Measurements from ENCODE around the gene FSHR. TPM values are rescaled to one million over a fixed set of nuclear protein-coding genes. Genes with fewer than 3 reads are reported as not detected.

FSHR gene
- polyA plus RNA-seq, 1 donor (not counting 4 experiments of a cell fraction or from before 2014, with no cell fraction given) = not detected

GRCh38 chr2:49174750-49175149 lies 20.4 kb upstream of the FSHR start:
- FAIRE-seq = no peak
- H3K27me3 ChIP-seq (ENCODE audit: control insufficient read depth, extremely low read depth, insufficient read depth, low read length) = no peaks in the 10 kb centered on the region
- no peak overlapping the region for H2AFZ ChIP-seq (ENCODE audit: control insufficient read depth, low read length)
- no peak for TF ChIP-seq CTCF (optimal IDR thresholded peaks at IDR 0.05 in 1 of 3, IDR thresholded peaks at IDR 0.05 in 1 of 3, conservative IDR thresholded peaks at IDR 0.05 in 1 of 3; ENCODE audit: extremely low read depth in 1 of 3, insufficient read depth in 2 of 3, low read length in 3 of 3)
- no peak for TF ChIP-seq EZH2 (IDR thresholded peaks at IDR 0.05; ENCODE audit: low read length)
- dilution Hi-C loops (cut with MboI; ENCODE audit: extremely low pct_ligation_motif_present, low sequenced_read_pairs) = no loop called here
- H3K9me1 ChIP-seq (ENCODE audit: control insufficient read depth, extremely low read depth, insufficient read depth, low read length) = no peaks in the 10 kb centered on the region
- no peaks in the 10 kb centered on the region for H3K79me2 ChIP-seq (ENCODE audit: control insufficient read depth, insufficient read depth, low read length)
- no peaks in the 10 kb centered on the region for H3K36me3 ChIP-seq (ENCODE audit: control insufficient read depth in 2 of 2, extremely low read depth in 1 of 2, insufficient read depth in 2 of 2, low read length in 2 of 2)
- no peaks in the 10 kb centered on the region for H3K4me1 ChIP-seq (ENCODE audit: control insufficient read depth, extremely low read depth, insufficient read depth, low read length)
- H4K20me1 ChIP-seq (ENCODE audit: control insufficient read depth, extremely low read depth, insufficient read depth, low read length) = no peaks in the 10 kb centered on the region
- H3K9me3 ChIP-seq (ENCODE audit: control insufficient read depth, low read depth, low read length) = no peaks in the 10 kb centered on the region
- H3K4me2 ChIP-seq (ENCODE audit: control insufficient read depth, extremely low read depth, insufficient read depth, low read depth, low read length) = no peak overlapping the region
- H3K27ac ChIP-seq (ENCODE audit: control insufficient read depth, insufficient read depth, low read length) = no peak overlapping the region
- DNase-seq (ENCODE audit: low read depth, low spot score) = no peak
- H3K9ac ChIP-seq (ENCODE audit: control insufficient read depth, extremely low read depth, insufficient read depth, low read length) = no peak overlapping the region
- H3K4me3 ChIP-seq (ENCODE audit: control insufficient read depth in 2 of 3, extremely low read depth in 1 of 3, insufficient read depth in 2 of 3, low read depth in 1 of 3, low read length in 3 of 3) = no peak overlapping the region

GRCh38 chr2:49167131-49167530 lies 12.8 kb upstream of the FSHR start:
- Histone ChIP-seq H2AFZ (ENCODE audit: control insufficient read depth, low read length) (no peak overlapping the region), H4K20me1 (ENCODE audit: control insufficient read depth, extremely low read depth, insufficient read depth, low read length) (no peaks in the 10 kb centered on the region), H3K4me1 (ENCODE audit: control insufficient read depth, extremely low read depth, insufficient read depth, low read length) (no peaks in the 10 kb centered on the region), H3K79me2 (ENCODE audit: control insufficient read depth, insufficient read depth, low read length) (no peaks in the 10 kb centered on the region), H3K9me1 (ENCODE audit: control insufficient read depth, extremely low read depth, insufficient read depth, low read length) (no peaks in the 10 kb centered on the region), H3K27me3 (ENCODE audit: control insufficient read depth, extremely low read depth, insufficient read depth, low read length) (no peaks in the 10 kb centered on the region), H3K4me3 (ENCODE audit: control insufficient read depth in 2 of 3, extremely low read depth in 1 of 3, insufficient read depth in 2 of 3, low read depth in 1 of 3, low read length in 3 of 3) (no peak overlapping the region), H3K27ac (ENCODE audit: control insufficient read depth, insufficient read depth, low read length) (no peak overlapping the region), H3K4me2 (ENCODE audit: control insufficient read depth, extremely low read depth, insufficient read depth, low read depth, low read length) (no peak overlapping the region), H3K36me3 (ENCODE audit: control insufficient read depth in 2 of 2, extremely low read depth in 1 of 2, insufficient read depth in 2 of 2, low read length in 2 of 2) (no peaks in the 10 kb centered on the region), H3K9ac (ENCODE audit: control insufficient read depth, extremely low read depth, insufficient read depth, low read length) (no peak overlapping the region), H3K9me3 (ENCODE audit: control insufficient read depth, low read depth, low read length) (no peaks in the 10 kb centered on the region)
- FAIRE-seq (no peak), DNase-seq (ENCODE audit: low read depth, low spot score) (no peak)
- dilution Hi-C loops (cut with MboI; ENCODE audit: extremely low pct_ligation_motif_present, low sequenced_read_pairs) = no loop called here
- no peak for TF ChIP-seq EZH2 (IDR thresholded peaks at IDR 0.05; ENCODE audit: low read length)
- no peak for TF ChIP-seq CTCF (optimal IDR thresholded peaks at IDR 0.05 in 1 of 3, IDR thresholded peaks at IDR 0.05 in 1 of 3, conservative IDR thresholded peaks at IDR 0.05 in 1 of 3; ENCODE audit: extremely low read depth in 1 of 3, insufficient read depth in 2 of 3, low read length in 3 of 3)
